Colonic mucosa (tissue), 4 donors: ENCODE data around the gene HTR7. TPM values are rescaled to one million over a fixed set of nuclear protein-coding genes. Genes with fewer than 3 reads are reported as not detected.
"Not testable (repeated sequence)": the region's sequence is repeated elsewhere in the genome, so short reads cannot be mapped to it uniquely, and the experiment has no call there.

Experiments used
- DNase-seq: peaks from one replicate; pipeline ENCODE4 v3.0.0-alpha.2; 2020
- H3K27ac ChIP-seq: fragments of 200-600 bp; one replicate; pipeline ENCODE4 v1.8.0; 2021
- H3K27me3 ChIP-seq: fragments of 200-600 bp; one replicate; pipeline ENCODE4 v1.8.0; 2021
- H3K36me3 ChIP-seq: fragments of 200-600 bp; one replicate; pipeline ENCODE4 v1.8.0; 2021
- H3K4me1 ChIP-seq: fragments of 200-600 bp; one replicate; pipeline ENCODE4 v1.8.0; 2021; ENCODE audit warnings: mild to moderate bottlenecking
- H3K4me3 ChIP-seq: fragments of 200-600 bp; one replicate; pipeline ENCODE4 v1.8.0; 2021
- H3K9ac ChIP-seq, 2 donors: one replicate each; pipeline ENCODE4 v1.7.0; 2013; ENCODE audit warnings: control low read depth in 2 of 2, low read depth in 2 of 2, low read length in 2 of 2
- H3K9me3 ChIP-seq: fragments of 200-600 bp; one replicate; pipeline ENCODE4 v1.8.0; 2021
- intact Hi-C: fragments of 100-400 bp; cut with DNase I; formaldehyde crosslinking; loops from one replicate; pipeline ENCODE4 v1.14.1; 2022
- total RNA-seq, 2 donors: library from RNA; stranded (reverse); fragmentation: NEBNext Ultra II Directional in 1 of 2; extraction: Animal tissue kit (Norgen Biotek cat#: 25700) in 1 of 2; gene quantifications; one replicate each; pipeline ENCODE4 v1.2.1, GENCODE V29; 2021
- TF ChIP-seq, protein P1 (sequence below): fragments of 200-600 bp; IDR thresholded peaks from one replicate; pipeline ENCODE4 v1.8.0; 2022; ENCODE audit warnings: antibody characterized with exemption, mild to moderate bottlenecking
- donor health status: healthy.
- donor health status: DM: no; HTN: no; CAD: no.
- donor health status: DM: no; HTN: no; CAD: no.

The HTR7 gene
- total RNA-seq, 2 donors from 2014 or later = 0.07 to 0.29 TPM

DNA sequence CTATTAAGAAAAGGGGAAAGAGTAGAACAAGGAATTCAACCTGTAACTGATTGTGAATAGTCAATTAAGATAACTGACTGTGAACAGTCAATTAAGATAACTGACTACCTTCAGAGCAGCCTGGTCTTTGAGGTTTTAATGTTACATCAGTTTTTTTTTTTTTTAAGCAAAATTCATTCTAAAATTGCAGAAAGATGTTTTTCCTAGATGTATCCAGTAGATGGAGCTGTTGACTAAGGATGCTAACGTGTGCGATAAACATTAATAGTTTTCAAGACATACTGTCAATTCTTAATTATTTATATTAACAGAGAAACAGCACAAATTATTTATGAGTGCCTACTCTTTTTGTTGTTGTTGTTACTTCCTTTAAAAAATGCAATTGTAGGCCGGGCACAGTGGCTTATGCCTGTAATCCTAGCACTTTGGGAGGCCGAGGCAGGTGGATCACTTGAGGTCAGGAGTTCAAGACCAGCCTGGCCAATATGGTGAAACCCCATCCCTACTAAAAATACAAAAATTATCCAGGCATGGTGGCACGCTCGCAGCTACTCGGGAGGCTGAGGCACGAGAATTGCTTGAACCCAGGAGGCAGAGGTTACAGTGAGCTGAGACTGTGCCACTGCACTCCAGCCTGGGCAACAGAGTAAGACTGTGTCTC lies 22.4 kb upstream of the HTR7 start:
- H3K27ac ChIP-seq, DNase-seq, intact Hi-C loops, H3K4me1 ChIP-seq, H3K9ac ChIP-seq, H3K36me3 ChIP-seq, H3K9me3 ChIP-seq, H3K4me3 ChIP-seq, H3K27me3 ChIP-seq: not testable (repeated sequence)
- TF ChIP-seq, protein P1, sequence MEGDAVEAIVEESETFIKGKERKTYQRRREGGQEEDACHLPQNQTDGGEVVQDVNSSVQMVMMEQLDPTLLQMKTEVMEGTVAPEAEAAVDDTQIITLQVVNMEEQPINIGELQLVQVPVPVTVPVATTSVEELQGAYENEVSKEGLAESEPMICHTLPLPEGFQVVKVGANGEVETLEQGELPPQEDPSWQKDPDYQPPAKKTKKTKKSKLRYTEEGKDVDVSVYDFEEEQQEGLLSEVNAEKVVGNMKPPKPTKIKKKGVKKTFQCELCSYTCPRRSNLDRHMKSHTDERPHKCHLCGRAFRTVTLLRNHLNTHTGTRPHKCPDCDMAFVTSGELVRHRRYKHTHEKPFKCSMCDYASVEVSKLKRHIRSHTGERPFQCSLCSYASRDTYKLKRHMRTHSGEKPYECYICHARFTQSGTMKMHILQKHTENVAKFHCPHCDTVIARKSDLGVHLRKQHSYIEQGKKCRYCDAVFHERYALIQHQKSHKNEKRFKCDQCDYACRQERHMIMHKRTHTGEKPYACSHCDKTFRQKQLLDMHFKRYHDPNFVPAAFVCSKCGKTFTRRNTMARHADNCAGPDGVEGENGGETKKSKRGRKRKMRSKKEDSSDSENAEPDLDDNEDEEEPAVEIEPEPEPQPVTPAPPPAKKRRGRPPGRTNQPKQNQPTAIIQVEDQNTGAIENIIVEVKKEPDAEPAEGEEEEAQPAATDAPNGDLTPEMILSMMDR = peak; percentile 42

DNA sequence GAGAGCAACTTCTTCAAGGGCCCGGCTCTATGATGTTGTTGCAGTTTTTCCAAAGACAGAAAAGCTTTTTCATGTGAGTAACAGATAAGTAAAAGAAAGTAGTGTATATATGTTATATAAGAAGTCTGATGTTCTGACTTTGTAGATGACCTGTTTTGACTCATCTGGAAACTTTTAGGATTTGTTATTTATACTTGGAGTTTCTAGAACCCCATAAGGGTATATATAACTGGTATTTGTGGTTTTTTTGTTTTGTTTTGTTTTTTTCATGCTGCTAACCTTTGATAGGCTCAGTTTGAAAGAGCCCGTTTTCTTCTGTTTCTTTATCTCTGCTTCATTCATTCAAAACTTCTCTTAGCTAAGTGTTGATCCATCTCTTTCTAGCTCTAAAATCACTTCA lies 21.2 kb upstream of the HTR7 start:
- DNase-seq = no peak
- Histone ChIP-seq H3K36me3 (no peaks in the 10 kb centered on the region), H3K27ac (no peak overlapping the region), H3K4me3 (no peak overlapping the region), H3K4me1 (no peaks in the 10 kb centered on the region), H3K27me3 (no peaks in the 10 kb centered on the region), H3K9ac (no peak overlapping the region), H3K9me3 (no peaks in the 10 kb centered on the region)
- TF ChIP-seq, protein P1 = no peak
- intact Hi-C loops = no loop called here

DNA sequence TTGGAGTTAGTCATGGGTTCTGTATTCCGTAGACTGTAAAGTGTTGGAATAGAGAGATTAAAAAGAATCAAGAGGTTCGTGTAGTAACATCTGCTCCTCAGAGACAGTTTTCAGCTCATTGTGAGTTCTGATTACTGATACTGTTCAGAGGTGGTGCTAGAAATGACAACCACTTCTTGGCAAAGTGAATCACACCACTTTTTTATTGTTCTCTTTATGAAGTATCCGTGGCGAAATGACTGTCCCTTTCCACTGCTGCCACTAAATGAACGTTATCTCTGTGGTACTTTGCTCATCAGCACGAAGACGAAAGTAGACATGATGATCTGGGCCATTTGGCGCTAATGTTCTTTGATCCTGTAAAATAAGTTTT lies 14.8 kb upstream of the HTR7 start:
- no peaks in the 10 kb centered on the region for H3K36me3 ChIP-seq
- peak overlapping the region in 1 of 2 donors; percentile 89 for H3K9ac ChIP-seq
- no peaks in the 10 kb centered on the region for H3K27me3 ChIP-seq
- peak overlapping the region; percentile 91 for H3K4me3 ChIP-seq
- no peaks in the 10 kb centered on the region for H3K9me3 ChIP-seq
- H3K4me1 ChIP-seq = peaks cover 5% of the 10 kb centered on the region
- intact Hi-C loops = no loop called here
- TF ChIP-seq, protein P1 = no peak
- H3K27ac ChIP-seq = no peak overlapping the region
- no peak for DNase-seq

DNA sequence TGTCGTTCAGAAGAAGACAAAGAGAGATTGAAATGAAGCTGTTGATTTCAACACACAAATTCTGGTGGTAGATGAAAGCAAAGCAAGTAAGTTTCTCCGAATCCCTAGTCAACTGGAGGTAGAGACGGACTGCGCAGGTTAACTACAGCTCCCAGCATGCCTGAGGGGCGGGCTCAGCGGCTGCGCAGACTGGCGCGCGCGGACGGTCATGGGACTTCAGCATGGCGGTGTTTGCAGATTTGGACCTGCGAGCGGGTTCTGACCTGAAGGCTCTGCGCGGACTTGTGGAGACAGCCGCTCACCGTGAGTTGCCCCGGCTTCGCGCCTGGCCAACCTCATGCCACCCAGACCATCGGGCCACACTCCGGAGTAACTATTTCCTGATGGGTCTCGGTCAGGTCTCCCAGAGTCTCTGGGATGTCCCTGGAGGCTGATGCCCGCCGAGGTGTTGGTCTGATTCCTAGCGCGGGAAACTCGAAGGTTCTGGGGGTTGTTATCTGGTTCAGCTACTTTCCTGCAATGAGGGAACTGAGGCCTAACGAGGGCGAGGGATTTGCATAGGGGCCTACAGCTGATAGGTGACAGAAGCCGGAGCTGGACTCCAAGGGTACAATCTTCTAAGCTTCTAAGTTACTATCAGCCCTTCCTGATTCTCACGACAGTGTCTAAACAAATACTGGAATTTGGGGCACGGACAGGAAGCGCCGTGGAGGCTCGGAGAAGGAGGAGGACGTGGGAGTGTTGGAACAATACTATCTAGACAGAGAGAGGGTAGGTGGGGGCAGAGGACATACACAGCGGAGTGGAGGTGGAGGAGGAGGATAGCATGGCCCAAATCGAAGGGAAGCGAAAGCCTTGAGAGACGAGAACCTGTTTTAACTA lies 14.2 kb upstream of the HTR7 start, which contains the start of gene RPP30:
Gene RPP30, plus strand, starts transcription at position 209 of the 882 bp plus-strand sequence. Its CDS starts 13 bp downstream, at position 222.
- peak; percentile 88 for DNase-seq
- intact Hi-C loops = no loop called here
- no peaks in the 10 kb centered on the region for H3K9me3 ChIP-seq
- no peaks in the 10 kb centered on the region for H3K27me3 ChIP-seq
- H3K4me1 ChIP-seq = peaks cover 5% of the 10 kb centered on the region
- peak within 1 kb of the TSS; percentile 91 for H3K4me3 ChIP-seq
- no peaks in the 10 kb centered on the region for H3K36me3 ChIP-seq
- peak within 1 kb of the TSS; percentile 56 to 89 for H3K9ac ChIP-seq
- TF ChIP-seq, protein P1 = no peak
- peak within 1 kb of the TSS; percentile 34 for H3K27ac ChIP-seq

DNA sequence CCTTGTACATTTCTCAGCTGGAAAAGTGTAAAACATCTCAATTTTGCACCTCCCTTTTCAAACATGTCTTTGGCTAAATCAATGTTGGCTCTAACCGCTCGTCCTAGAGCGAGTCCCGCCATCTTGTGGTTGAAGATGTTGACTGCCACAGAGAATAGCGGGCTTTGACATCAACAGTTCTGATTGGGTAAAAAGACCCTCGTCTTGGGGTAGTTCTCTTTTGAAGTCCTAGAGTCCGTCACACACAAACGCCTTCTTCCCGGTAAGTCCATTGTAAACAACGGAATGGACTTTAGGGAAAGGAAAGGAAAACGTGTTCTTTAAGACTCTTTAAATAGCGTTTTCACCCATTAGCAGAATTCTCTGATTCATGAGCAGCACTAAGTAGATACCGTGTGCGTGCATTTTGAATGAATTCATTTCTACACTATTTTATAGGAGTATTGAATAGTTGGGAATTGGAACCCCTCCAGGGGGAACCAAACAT lies 13.5 kb upstream of the HTR7 start:
- TF ChIP-seq, protein P1 = peak; percentile 26
- no peaks in the 10 kb centered on the region for H3K36me3 ChIP-seq
- peak; percentile 44 for DNase-seq
- peak overlapping the region in 1 of 2 donors; percentile 89 for H3K9ac ChIP-seq
- no peaks in the 10 kb centered on the region for H3K9me3 ChIP-seq
- peak overlapping the region; percentile 91 for H3K4me3 ChIP-seq
- no peaks in the 10 kb centered on the region for H3K27me3 ChIP-seq
- H3K27ac ChIP-seq = peak overlapping the region; percentile 34
- intact Hi-C loops = no loop called here
- peaks cover 5% of the 10 kb centered on the region for H3K4me1 ChIP-seq
